ENCODE measurements around the gene ACR.
"Not testable (repeated sequence)": the region's sequence is repeated elsewhere in the genome, so short reads cannot be mapped to it uniquely, and the experiment has no call there.

ACR gene

GRCh38 chr22:50749302-50750074 is 11.5 kb downstream of the ACR start:
- H3K4me1 Mint-ChIP-seq (ENCODE audit: low read depth); H3K9me3 Mint-ChIP-seq; H3K27me3 Mint-ChIP-seq; DNase-seq; H3K27ac Mint-ChIP-seq; H3K36me3 Mint-ChIP-seq (ENCODE audit: low read depth); H3K4me3 Mint-ChIP-seq: not testable (repeated sequence)

DNA sequence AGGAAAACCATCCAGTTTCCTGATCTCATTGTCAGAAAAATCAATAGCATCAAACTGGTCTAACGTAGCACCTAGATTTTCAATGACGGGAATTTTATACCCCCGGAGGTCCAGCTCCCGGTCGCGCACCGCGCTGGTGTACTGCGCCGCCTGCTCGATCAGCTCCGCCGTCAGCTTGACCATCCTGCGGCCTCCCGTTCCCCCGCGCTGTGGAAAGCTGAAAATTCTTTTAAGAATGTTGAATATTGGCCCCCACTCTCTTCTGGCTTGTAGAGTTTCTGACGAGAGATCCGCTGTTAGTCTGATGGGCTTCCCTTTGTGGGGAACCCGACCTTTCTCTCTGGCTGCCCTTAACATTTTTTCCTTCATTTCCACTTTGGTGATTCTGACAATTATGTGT is 17.2 kb downstream of the ACR start:
- H3K27me3 Mint-ChIP-seq; DNase-seq; H3K27ac Mint-ChIP-seq; H3K4me3 Mint-ChIP-seq; H3K9me3 Mint-ChIP-seq; H3K36me3 Mint-ChIP-seq (ENCODE audit: low read depth): not testable (repeated sequence)
- peaks cover 15% of the 10 kb centered on the region for H3K4me1 Mint-ChIP-seq (ENCODE audit: low read depth)

GRCh38 chr22:50756406-50756805 is 18.4 kb downstream of the ACR start:
- Mint-ChIP-seq H3K4me3 (peak overlapping the region; percentile 86), H3K4me1 (ENCODE audit: low read depth) (peaks cover 15% of the 10 kb centered on the region)
- H3K36me3 Mint-ChIP-seq (ENCODE audit: low read depth); H3K9me3 Mint-ChIP-seq; H3K27ac Mint-ChIP-seq; H3K27me3 Mint-ChIP-seq: not testable (repeated sequence)
- DNase-seq, result peak; percentile 40

GRCh38 chr22:50756949-50757491 is 19.0 kb downstream of the ACR start:
- H3K27ac Mint-ChIP-seq, result peak overlapping the region; percentile 88
- peak; percentile 74 for DNase-seq
- peaks cover 15% of the 10 kb centered on the region for H3K4me1 Mint-ChIP-seq (ENCODE audit: low read depth)
- H3K4me3 Mint-ChIP-seq, result peak overlapping the region; percentile 86
- H3K9me3 Mint-ChIP-seq; H3K27me3 Mint-ChIP-seq; H3K36me3 Mint-ChIP-seq (ENCODE audit: low read depth): not testable (repeated sequence)

DNA sequence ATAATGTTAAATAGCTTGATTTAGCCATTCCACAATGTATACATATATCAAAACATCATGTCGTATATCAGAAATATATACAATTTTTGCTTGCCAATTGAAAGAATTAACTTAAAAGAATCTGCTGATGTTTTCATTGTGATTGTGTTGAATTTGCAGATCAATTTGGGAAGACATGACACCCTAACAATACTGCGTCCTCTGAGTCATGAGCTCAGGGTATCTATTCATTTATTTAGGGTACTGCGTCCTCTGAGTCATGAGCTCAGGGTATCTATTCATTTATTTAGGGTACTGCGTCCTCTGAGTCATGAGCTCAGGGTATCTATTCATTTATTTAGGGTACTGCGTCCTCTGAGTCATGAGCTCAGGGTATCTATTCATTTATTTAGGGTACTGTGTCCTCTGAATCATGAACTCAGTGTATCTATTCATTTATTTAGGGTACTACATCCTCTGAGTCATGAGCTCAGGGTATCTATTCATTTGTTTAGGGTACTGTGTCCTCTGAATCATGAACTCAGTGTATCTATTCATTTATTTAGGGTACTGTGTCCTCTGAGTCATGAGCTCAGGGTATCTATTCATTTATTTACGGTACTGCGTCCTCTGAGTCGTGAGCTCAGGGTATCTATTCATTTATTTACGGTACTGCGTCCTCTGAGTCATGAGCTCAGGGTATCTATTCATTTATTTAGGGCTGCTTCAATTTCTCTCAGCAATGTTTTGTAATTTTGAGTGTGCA is 21.8 kb downstream of the ACR start:
- not testable (repeated sequence) for H3K9me3 Mint-ChIP-seq; DNase-seq; H3K36me3 Mint-ChIP-seq (ENCODE audit: low read depth); H3K4me3 Mint-ChIP-seq; H3K27ac Mint-ChIP-seq; H3K27me3 Mint-ChIP-seq
- H3K4me1 Mint-ChIP-seq (ENCODE audit: low read depth), result peaks cover 15% of the 10 kb centered on the region

DNA sequence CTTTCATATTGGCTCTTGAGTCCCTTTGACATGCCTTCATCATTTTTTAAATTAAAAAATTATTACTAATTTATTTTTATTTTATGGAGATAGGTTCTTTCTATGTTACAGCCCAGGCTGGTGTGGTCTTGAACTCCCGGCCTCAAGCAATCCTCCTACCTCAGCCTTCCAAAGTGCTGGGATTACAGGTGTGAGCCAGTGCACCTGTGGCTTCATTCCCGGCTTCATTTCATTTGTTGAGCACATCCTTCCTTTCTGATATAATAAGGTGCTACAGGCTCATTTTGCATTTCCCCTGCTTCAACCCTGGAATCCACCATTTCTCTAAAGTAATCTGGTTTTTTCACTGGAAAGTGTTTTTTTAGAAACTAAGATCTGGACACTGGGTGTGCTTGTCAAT is 23.8 kb downstream of the ACR start:
- H3K27ac Mint-ChIP-seq; H3K27me3 Mint-ChIP-seq; H3K4me3 Mint-ChIP-seq; H3K36me3 Mint-ChIP-seq (ENCODE audit: low read depth); DNase-seq; H3K9me3 Mint-ChIP-seq: not testable (repeated sequence)
- H3K4me1 Mint-ChIP-seq (ENCODE audit: low read depth), result peaks cover 13% of the 10 kb centered on the region

- H3K4me3 Mint-ChIP-seq; DNase-seq; H3K36me3 Mint-ChIP-seq (ENCODE audit: low read depth); H3K27me3 Mint-ChIP-seq; H3K4me1 Mint-ChIP-seq (ENCODE audit: low read depth); H3K9me3 Mint-ChIP-seq; H3K27ac Mint-ChIP-seq: not testable (repeated sequence)
Observed at GRCh38 chr22:50764288-50764687, 26.3 kb downstream of the ACR start.

GRCh38 chr22:50775132-50775531 is 37.1 kb downstream of the ACR start:
- peak; percentile 37 for DNase-seq
- not testable (repeated sequence) for H3K4me3 Mint-ChIP-seq; H3K27me3 Mint-ChIP-seq; H3K27ac Mint-ChIP-seq; H3K9me3 Mint-ChIP-seq; H3K4me1 Mint-ChIP-seq (ENCODE audit: low read depth)
- H3K36me3 Mint-ChIP-seq (ENCODE audit: low read depth), result peaks cover 33% of the 10 kb centered on the region

DNA sequence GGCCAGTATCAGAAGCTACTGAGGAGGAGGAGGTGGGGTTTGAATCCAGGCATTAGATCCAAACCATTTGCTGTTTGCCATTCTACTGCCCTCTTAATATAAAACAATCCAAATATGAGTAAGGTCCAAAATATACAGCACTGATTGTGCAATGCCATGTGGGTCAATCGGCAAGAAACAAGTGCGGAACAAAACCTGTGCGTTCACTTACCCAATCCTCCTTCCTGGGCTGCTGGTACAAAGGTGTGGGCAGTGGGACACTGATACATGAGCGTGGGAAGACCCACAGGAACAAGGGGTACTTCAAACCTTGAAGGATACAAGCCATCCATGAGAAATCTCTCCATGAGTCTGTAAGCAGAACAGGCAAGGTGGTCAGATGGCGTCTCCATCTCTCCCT is 39.6 kb downstream of the ACR start:
- peaks cover 15% of the 10 kb centered on the region for H3K4me1 Mint-ChIP-seq (ENCODE audit: low read depth)
- peaks cover 45% of the 10 kb centered on the region for H3K36me3 Mint-ChIP-seq (ENCODE audit: low read depth)
- H3K27me3 Mint-ChIP-seq, H3K27ac Mint-ChIP-seq, H3K9me3 Mint-ChIP-seq, H3K4me3 Mint-ChIP-seq, DNase-seq: not testable (repeated sequence)

GRCh38 chr22:50780244-50780643 is 42.2 kb downstream of the ACR start:
- H3K4me3 Mint-ChIP-seq, result not testable (repeated sequence)

GRCh38 chr22:50782253-50782652 is 44.2 kb downstream of the ACR start:
- H3K27ac Mint-ChIP-seq, DNase-seq, H3K9me3 Mint-ChIP-seq, H3K27me3 Mint-ChIP-seq: not testable (repeated sequence)
- Mint-ChIP-seq H3K4me3 (peak overlapping the region; percentile 49), H3K36me3 (ENCODE audit: low read depth) (peaks cover 26% of the 10 kb centered on the region), H3K4me1 (ENCODE audit: low read depth) (peaks cover 19% of the 10 kb centered on the region)

More at GRCh38 chr22:50780244-50780643, 42.2 kb downstream of the ACR start:
- H3K36me3 Mint-ChIP-seq (ENCODE audit: low read depth), result peaks cover 38% of the 10 kb centered on the region
- not testable (repeated sequence) for H3K9me3 Mint-ChIP-seq, DNase-seq, H3K27me3 Mint-ChIP-seq
- H3K27ac Mint-ChIP-seq, result peak overlapping the region; percentile 32
- H3K4me1 Mint-ChIP-seq (ENCODE audit: low read depth), result peaks cover 18% of the 10 kb centered on the region

GRCh38 chr22:50783033-50783879 is 45.3 kb downstream of the ACR start, which contains the start of gene RABL2B:
TSS of gene RABL2B (minus strand) at chr22:50783636. CDS start at chr22:50782294, 1,342 bp downstream.
- Mint-ChIP-seq H3K27ac (peak within 1 kb of the TSS; percentile 86), H3K36me3 (ENCODE audit: low read depth) (peaks cover 19% of the 10 kb centered on the region), H3K4me1 (ENCODE audit: low read depth) (peaks cover 19% of the 10 kb centered on the region), H3K4me3 (peak within 1 kb of the TSS; percentile 84)
- H3K9me3 Mint-ChIP-seq, H3K27me3 Mint-ChIP-seq: not testable (repeated sequence)
- peak; percentile 98 for DNase-seq

DNA sequence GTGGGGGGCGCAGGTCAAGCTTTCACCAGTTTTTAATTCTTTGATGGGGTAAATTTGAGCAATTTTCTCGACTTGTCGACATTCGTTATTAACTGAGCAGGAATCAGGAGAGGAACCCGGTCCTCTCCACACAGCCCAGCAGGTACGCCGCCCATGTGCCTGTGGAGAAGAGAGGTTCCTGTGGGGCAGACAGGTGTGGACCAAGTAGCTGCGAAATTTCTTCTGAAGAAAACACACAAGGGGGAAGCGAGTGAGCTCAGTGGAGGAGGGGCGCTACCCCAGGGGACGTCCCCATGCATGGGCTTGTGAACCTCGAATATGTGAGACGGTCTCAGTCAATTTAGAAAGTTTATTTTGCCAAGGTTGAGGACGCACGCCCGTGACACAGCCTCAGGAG is 45.9 kb downstream of the ACR start:
- H3K27me3 Mint-ChIP-seq, H3K9me3 Mint-ChIP-seq: not testable (repeated sequence)
- Mint-ChIP-seq H3K4me1 (ENCODE audit: low read depth) (peaks cover 19% of the 10 kb centered on the region), H3K36me3 (ENCODE audit: low read depth) (peaks cover 19% of the 10 kb centered on the region), H3K27ac (peak overlapping the region; percentile 86), H3K4me3 (peak overlapping the region; percentile 84)
- peak; percentile 49 for DNase-seq

GRCh38 chr22:50785289-50785688 is 47.3 kb downstream of the ACR start:
- not testable (repeated sequence) for H3K9me3 Mint-ChIP-seq, H3K27ac Mint-ChIP-seq, DNase-seq, H3K4me3 Mint-ChIP-seq, H3K27me3 Mint-ChIP-seq
- peaks cover 15% of the 10 kb centered on the region for H3K4me1 Mint-ChIP-seq (ENCODE audit: low read depth)
- peaks cover 13% of the 10 kb centered on the region for H3K36me3 Mint-ChIP-seq (ENCODE audit: low read depth)

Measured in activated T-cell treated with anti-CD3 and anti-CD28 coated beads, Interleukin-2, amount 50 U/mL, for 24 hours (primary cell).